Esophagus squamous epithelium (tissue), 4 donors: Measurements from ENCODE around the gene GALNT15.

Experiments used
- CTCF ChIP-seq, 6 experiments: fragments of 450-650 bp in 4 of 6; fragments of 200-600 bp in 2 of 6; sonication (generic) in 2 of 6; IDR thresholded peaks; one replicate each; pipeline ENCODE4 v1.5.1; 2016 to 2019; ENCODE audit warnings: antibody characterized with exemption in 6 of 6, mild to moderate bottlenecking in 4 of 6, moderate library complexity in 4 of 6
- POLR2A ChIP-seq, 4 donors: fragments of 450-650 bp; IDR thresholded peaks; one replicate each; pipeline ENCODE4 v1.6.1; 2017; ENCODE audit warnings: antibody characterized with exemption in 4 of 4, mild to moderate bottlenecking in 4 of 4, moderate library complexity in 3 of 4

DNA sequence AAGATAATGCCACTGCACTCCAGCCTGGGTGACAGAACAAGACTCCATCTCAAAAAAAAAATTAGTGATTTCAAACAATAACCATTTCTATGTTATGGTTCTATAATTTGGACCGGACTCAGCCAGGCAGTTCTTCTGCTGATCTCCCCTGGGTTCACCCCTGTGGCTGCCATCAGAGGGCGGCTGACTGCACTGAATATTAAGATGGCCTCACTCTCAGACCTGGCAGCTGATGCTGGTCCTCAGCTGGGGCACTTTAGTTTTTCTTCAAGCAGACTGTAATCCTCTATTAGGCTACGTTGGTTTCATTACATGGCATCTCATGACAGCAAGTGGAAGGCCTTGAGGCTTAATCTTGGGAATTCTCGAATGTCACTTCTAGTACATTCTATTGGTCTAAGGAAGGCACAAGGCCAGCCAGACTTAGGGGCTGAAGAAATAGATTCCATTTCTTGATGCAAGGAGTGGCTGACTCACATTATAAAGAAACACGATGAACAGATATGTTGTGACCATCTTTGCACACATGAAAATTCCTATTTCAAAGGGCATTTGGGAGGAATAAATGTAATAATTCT, 12.8 kb downstream of the GALNT15 start:
- no peak for TF ChIP-seq CTCF (IDR thresholded peaks at IDR 0.05)
- TF ChIP-seq POLR2A (IDR thresholded peaks at IDR 0.05) = no peak
